Subcutaneous adipose tissue (tissue), 4 donors: ENCODE measurements around the gene MLLT11. TPM values are rescaled to one million over a fixed set of nuclear protein-coding genes. Genes with fewer than 3 reads are reported as not detected.

Source experiments
- total RNA-seq, 4 donors: library from RNA; depleted of rRNA; stranded (reverse); fragments of >200 nt; gene quantifications; one replicate each; pipeline ENCODE4 v1.1.0, GENCODE V29; 2016
- TF ChIP-seq, protein P1 (sequence below): fragments of 450-650 bp; IDR thresholded peaks from one replicate; pipeline ENCODE4 v1.5.1; 2016; ENCODE audit warnings: low read depth, mild to moderate bottlenecking, control low read depth, antibody characterized with exemption, moderate library complexity

The MLLT11 gene
- total RNA-seq, 4 donors from 2014 or later: 0.19 to 1.5 (median 0.45) TPM

- TF ChIP-seq, protein P1, sequence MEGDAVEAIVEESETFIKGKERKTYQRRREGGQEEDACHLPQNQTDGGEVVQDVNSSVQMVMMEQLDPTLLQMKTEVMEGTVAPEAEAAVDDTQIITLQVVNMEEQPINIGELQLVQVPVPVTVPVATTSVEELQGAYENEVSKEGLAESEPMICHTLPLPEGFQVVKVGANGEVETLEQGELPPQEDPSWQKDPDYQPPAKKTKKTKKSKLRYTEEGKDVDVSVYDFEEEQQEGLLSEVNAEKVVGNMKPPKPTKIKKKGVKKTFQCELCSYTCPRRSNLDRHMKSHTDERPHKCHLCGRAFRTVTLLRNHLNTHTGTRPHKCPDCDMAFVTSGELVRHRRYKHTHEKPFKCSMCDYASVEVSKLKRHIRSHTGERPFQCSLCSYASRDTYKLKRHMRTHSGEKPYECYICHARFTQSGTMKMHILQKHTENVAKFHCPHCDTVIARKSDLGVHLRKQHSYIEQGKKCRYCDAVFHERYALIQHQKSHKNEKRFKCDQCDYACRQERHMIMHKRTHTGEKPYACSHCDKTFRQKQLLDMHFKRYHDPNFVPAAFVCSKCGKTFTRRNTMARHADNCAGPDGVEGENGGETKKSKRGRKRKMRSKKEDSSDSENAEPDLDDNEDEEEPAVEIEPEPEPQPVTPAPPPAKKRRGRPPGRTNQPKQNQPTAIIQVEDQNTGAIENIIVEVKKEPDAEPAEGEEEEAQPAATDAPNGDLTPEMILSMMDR: no peak
These were observed 7.0 kb downstream of the MLLT11 start for GRCh38 chr1:151067185-151067584.

DNA sequence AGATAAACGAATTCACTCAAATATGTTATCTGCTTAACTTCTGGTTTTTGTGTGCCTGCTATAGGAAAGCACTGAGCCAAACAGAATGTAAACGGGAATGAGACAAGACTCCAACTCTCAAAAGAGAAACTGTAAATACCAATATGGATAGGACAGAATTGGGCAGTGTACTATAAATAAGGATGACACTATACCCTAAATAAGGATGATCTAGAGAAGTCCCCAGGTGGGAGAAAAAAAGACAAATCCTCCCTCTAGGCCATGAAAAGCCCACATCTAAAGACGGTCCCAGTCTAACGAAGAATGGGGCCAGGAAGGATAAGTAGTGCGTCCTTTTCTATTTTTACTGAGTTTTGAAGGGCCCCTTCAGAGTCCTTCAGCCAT is 8.9 kb downstream of the MLLT11 start:
- TF ChIP-seq, protein P1: no peak

DNA sequence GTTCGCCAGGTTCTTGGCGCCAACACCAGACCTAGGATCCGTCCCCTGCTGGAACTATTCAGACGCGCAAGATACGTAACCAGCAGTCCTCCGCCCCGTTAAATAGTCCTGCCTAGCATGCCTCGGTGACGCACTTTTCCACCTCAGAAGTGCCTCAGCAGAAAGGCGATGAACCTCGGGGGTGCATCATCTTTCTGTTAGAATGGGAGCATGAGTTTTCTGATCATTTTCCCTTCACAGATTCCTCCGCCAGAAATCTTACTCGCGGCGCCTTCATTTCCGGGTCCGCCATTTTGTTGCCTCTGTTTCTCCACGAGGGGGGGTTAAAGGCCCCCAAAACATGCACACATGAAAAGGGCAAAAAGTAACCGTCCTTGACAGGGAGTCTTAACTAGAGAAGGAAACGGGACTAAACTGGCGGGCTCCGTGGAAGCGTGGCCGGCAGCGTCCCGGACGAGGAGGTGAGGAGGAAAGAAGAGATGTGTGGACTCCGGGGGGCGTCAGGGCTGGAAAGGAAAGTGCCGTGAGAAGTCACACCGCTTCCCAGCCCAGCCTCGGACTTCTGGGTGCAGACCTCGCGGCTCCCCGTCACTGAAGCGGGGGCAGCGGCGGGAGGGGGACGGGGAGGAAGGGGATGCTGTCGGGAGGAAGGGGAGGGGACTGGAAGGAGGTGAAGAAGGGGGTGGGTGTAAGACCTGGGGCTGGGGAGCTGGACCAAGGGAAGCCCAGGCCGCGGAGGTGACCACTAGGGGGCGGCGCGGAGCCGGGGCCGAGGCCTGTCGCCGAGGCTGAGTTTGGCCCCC is 10.5 kb downstream of the MLLT11 start, which contains the start of gene GABPB2:
Gene GABPB2, plus strand, starts transcription at position 288 of the 803 bp plus-strand sequence. CDS start 17,429 bp downstream, outside the sequence.
- TF ChIP-seq, protein P1: no peak

GRCh38 chr1:151072224-151072623 is 12.0 kb downstream of the MLLT11 start:
- TF ChIP-seq, protein P1: no peak

GRCh38 chr1:151085953-151086559 is 25.9 kb downstream of the MLLT11 start:
- TF ChIP-seq, protein P1: no peak

DNA sequence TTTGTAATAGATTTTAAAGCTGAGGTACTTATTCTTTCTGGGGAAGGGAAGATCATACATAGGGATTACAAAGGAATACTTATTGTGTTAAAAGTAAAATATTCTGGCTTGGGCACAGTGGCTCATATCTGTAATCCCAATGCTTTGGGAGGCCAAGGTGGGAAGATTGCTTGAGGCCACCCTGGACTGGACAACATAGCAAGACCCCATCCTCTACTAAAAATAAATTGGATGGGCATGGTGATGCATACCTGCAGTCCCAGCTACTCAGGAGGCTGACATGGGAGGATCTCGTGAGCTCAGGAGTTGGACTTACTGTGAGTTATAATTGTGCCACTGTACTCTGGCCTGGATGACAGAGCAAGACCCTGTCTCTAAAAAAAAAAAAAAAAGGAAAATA is 37.9 kb downstream of the MLLT11 start:
- TF ChIP-seq, protein P1: no peak

DNA sequence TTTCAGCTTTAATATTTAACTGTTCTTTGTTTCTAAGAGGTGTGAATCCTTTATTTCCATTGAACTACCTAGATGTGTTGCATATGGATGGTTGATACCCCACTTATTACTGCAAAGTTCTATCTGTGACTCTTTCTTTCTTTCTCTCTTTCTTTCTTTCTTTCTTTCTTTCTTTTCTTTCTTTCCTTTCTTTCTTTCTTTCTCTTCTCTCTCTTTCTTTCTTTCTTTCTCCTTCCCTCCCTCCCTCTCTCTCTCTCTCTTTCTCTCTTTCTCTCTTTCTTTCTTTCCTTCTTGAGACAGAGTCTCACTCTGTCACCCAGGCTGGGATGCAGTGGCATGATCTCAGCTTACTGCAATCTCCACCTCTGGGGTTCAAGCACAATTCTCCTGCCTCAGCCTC is 44.4 kb downstream of the MLLT11 start:
- TF ChIP-seq, protein P1: no peak
